GM21619 (cell line): Measurements from ENCODE around the gene MYOT.
"Not testable (repeated sequence)": the region's sequence is repeated elsewhere in the genome, so short reads cannot be mapped to it uniquely, and the experiment has no call there.

ENCODE experiments used
- ATAC-seq: cut with Tn5 transposase; IDR thresholded peaks from one replicate; pipeline ENCODE4 v1.9.1; 2021; ENCODE audit not compliant: unreplicated experiment

Gene MYOT

DNA sequence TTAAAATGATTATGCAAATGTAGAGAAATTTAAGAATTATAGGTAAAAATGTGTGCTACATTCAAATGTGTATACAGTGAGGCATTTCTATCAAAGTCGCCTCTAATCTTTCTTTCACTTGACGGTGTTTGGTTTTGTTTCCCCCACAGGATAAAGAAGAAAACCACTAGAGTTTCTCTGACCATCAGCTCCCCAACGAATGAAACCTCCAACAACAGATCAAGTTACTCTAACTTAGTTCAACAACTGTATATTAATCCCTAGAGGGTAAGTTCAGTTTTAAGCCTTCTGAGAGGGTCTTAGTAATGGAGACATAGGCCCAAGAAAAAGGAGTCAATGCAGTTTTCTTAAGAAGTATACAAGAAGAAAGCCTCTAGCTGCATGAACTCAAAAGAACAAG is 11.5 kb upstream of the MYOT start:
- peak; percentile 47 for ATAC-seq

DNA sequence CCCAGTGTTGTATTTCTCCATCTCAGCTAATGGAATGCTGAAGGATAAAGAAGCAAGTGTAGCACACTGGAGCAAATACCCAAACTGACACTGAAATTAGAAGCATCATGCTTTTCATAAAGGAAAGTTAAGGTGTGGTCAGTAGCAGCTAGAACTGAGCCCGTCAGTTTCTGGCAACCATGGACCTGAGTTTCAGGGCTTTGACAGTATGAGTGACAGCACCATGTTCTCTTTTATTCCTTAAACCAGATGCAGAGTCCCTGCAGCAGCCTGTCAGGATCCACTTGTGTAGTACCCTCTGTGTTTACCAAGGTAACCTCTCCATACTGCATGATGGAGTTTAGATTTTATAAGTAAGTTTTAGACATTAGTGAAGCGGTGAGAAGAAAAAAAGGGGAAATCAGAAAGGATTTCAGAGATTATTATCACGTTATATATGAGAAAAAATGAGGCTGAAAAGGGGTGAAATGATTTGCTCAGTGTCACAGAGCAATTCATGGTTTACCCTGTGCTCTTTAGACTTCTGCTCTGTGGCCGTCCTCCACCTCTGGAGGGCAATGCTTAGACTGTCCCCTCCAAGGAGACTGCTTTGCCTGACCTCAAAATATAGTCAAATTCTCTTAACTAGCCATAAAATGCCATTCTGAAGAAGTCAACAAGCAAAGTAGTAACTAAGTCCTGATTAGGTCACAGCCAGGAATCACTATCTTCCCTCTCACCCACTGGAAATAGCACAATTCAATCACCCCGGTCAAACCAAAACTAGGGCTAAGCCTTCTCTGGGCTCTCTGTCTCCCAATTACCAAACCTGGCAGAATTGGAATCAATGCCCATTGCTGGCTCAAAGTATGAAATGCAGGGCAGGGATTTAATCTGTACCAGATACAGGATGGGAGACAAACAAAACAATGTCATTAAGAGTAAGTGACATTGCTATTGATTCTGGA is 10.5 kb upstream of the MYOT start:
- no peak for ATAC-seq

DNA sequence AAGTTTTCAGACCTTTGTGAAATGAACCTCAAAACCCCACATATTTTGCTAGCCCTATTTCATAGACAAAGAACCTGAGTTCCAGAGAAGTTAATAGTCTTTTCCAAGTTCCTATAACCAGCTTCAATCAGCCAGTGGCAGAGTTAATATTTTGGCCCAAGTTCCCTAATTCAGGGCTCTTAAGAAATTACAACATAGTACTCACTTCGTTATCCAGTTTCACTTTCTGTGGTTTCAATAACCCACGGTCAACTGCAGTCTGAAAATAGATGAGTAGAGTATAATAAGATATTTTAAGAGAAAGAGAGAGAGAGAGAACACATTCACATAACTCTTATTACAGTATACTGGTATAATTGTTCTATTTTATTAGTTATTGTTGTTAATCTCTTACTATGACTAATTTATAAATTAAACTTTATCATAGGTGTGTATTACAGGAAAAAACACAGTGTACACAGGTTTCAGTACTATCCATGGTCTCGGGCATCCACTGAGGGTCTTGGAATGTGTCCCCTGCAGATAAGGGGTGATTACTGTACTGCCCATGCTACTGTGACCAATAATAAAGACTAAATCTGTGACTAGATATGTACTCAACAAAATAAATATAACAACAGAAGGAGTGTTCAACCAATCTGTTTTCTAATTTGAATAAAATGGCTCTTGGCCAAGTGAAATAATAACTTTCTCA is 9.3 kb upstream of the MYOT start:
- ATAC-seq = peak; percentile 84

DNA sequence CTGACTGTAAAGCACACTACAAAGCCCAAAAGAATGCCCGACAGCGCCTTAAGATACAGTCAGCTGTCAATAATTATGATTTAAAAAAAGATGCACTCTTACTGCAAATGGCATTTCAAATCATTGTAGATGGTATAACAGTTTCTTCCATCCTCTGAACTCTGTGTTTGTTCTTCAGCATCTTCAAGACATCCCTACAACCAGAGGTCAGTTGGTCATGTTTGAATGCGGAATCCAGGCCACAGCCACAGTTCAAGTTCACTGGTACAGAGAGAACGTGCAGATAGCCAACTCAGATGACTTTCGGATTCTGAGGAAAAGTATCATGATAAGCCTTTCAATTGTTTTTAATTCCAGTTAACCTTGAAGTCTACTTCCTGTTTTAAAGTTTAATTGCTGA is 8.7 kb upstream of the MYOT start:
- no peak for ATAC-seq

DNA sequence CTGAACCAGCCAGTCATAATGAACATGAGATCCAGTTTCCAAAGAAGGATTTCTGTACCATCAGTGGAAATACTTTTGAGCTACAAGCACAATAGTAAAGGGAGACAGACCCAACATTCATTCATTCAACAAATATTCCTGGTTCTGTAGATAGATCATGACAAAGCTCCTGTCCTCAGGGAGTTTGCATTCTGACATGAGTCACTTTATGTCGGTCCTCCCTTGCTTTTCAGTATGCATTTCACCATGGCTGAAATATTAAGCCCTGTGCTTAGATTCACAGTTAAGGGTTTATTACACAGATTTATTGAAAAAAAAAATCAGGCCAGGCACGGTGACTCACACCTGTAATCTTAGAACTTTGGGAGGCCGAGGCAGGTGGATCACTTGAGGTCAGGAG is 5.4 kb upstream of the MYOT start:
- ATAC-seq = no peak

DNA sequence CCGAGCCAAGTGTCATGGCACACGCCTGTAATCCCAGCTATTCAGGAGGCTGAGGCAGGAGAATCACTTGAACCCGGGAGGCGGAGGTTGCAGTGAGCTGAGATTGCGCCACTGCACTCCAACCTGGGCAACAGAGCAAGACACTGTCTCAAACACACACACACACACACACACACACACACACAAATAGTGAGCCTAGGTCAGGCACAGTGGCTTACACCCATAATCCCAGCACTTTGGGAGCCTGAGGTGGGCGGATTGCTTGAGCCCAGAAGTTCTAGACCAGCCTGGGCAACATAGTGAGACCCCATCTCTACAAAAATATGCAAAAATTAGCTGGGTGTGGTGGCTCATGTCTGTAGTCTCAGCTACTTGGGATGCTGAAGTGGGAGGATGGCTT is 4.0 kb upstream of the MYOT start:
- ATAC-seq = not testable (repeated sequence)

DNA sequence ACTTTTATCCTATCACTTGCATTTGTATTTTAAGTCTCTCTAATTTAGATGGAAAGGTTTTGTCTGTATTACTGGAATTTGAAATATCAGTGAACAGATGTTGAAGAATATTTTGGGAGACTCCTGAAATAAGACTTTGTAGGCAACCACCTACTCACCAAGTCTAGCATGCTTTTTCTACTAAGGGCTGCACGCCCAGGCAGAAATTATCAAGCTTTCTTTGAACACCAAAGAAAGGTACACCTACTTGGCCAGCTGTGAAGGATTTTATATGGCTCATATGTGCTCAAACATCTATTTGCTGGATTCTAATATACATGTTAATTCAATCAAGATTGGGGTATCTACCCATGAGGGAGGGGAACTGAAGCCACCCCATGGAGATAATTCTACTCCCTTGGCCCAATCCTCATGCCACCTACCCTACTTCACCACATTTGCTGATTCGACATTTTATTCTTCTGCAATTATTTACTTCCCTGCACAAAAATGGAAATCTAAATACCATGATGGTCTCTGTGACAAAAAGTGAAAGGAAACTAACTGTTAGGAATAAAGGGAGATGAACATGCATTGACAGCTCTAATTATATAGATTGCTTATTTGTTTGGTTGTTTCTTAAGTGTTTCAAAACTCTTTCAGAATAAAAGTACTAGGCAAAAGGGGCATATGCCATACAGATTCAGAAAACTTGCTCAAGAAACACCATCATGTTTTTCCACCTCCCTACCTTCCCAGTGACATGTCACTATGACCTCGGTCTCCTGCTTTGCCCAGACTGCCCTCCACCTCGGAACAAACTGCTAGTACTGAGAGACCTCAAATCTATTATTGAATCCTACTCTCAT is 895 bp upstream of the MYOT start:
- ATAC-seq = no peak

DNA sequence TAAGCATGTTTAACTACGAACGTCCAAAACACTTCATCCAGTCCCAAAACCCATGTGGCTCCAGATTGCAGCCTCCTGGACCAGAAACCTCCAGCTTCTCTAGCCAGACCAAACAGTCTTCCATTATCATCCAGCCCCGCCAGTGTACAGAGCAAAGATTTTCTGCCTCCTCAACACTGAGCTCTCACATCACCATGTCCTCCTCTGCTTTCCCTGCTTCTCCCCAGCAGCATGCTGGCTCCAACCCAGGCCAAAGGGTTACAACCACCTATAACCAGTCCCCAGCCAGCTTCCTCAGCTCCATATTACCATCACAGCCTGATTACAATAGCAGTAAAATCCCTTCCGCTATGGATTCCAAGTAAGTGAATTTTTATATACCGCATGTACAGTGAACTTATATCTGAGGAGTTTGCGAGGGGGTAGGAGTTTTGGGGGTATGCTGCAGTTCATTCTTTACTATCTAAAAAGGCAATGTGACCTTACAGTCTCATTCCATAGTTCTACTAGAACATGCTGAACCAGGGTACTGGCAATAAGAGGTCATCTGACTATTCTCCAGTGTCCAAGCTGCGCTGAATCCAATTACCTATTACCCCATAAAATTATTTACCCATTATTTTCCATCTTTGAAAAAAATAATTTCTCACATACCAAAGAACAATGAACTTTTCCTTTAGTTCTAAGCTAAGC is 3.1 kb downstream of the MYOT start:
- ATAC-seq = no peak

DNA sequence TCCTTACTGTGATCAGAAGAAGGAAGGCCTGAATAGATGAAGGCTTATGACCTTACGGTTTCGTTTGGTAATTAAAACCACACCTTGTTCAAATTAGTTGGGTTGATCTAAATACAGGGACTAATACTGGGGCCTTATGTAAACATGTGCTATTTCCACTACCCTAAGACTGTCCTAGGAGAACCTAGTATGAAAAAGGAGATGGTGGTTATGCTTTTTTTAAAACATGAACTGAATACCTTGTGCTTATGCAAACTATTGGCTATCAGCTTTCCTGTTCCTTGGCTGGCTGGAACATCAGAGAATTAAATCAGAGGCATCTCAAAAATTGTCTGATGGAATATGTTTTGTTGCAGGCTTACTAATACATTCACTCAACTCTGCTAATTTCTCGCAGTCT is 3.9 kb downstream of the MYOT start:
- no peak for ATAC-seq

DNA sequence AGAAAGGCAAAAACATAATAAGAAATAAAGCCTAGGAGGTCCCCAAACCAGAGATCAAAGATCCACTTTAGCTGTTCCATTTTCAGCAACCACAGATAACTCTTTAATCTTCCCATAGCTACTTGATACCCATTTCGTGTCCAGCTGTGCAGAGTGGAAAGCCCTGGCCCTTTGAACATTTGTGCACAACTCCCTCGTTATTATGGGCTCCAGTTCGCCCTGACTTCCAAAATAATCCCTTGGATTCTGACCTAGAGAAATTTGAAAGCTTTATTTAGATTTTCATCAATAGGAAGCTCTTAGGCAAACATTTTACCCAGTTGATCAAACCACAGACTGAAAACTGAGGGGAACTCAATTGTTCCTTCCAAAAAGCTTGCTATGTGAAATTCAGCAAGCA is 4.8 kb downstream of the MYOT start:
- ATAC-seq = no peak

DNA sequence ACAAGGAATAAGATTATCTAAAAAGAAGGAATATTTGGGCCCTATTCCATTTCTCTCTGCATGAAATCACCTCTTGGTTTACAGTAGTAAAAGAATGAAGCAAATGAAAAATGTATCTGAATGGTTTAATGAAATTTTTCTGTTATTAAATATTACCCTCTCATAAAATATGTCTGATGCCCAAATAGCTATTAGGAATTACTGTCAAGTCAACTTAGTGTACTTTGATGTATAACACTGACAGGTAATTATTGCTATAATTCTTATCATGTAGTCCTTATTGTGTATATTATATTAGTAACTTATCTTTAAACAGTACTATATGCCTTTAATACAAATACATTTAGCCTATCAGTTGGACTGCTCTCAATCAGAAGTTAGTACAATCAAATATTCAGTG is 8.4 kb downstream of the MYOT start:
- no peak for ATAC-seq

DNA sequence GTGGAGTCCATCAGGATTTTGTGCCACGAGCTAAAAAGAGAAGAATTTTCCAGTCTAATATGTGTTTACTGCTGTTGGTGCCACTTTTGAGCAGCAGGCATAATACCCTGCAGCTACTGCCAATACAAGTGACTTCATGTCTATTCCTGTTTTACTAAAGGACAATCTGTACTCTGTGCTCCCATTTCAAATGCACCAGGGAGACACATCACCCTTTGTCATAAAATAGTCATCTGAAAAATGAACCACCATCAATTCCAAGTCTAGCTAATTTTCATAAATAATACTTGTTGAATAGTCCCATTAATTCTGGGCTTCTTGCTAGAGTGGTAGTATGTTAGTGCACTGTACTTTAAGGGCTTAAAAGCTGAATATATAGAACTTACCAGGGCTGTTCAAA is 12.7 kb downstream of the MYOT start:
- no peak for ATAC-seq

DNA sequence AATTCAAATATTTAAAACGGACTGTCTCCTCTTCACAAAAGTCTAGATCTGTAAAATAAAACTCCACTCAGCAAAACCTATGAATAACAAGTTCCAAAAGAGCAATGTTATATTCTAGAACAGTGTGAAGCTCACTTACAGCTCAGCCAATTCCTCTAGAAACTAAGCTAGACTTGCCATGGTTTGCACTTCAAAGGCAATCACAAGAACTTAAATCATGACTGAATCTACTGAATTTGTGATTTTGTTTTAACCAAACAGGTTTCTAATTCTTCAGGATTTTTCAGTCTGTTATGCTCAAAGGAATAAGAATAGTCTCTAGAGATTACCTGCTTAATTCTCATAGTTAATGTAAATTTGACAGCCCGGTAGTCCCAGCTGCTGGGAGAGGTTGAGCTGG is 20.2 kb downstream of the MYOT start:
- ATAC-seq = no peak

DNA sequence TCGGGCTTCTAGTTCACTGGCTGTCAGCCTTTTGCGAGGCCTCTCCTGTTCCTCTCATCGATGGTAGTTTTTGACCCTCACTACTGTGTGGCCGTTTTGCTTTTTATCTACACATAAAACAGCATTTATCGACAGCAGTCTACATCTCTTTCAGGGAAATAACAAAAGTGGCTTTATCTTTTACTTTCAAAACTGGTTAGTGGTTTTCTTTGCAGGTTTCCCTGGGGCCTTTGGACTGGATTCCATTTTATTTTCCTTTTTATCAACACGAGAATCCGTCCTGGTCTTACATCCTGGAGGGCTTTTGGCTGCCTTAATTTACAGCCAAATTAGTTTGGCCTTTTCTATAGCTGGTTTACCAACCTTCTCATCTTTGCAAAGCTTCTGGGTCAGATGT is 20.8 kb downstream of the MYOT start:
- ATAC-seq = no peak

DNA sequence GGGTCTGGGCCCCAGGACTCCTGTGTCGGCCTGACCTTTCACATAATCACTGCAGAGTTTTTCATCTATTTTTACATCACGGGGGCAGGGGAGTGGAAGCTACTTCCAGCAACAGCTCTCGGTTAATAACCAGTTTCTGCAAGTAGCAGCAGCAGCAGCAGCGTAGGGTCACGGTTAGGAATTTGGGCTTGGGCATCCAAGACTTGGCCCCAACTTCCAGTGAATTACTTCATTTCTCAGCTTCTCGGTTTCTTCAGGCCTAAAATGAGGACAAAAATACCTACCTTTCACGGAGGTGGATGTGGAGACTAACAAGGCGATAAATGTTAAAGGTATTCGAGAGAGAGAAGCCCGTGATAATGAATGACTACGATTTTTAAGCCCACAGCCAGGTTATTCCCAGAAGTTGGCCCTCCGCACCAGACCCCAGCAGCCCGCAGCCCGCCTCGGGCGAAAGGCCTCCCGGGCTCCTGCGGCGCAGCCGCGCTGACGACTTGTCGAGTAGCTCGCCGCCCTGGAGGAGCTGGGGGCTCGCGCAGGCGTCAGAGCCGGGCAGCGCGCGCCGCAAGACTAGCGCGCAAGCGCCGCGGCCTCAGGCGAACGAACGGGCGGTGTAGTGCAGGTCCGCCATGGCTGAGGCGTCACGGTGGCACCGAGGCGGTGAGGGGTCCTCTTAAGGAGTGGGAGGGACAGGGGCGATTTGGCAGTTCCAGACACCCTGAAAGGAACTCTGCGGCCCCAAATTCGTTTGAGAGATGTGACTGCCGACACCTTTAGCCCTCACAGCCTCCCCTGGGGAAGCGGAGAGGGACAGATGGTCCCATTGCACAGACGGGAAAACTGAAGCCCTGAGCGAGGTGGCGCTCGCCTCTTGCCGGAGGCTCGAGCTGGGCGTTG is 21.5 kb downstream of the MYOT start, which contains the start of gene PKD2L2:
Gene PKD2L2 (plus strand): TSS at position 595 of the 897 bp plus-strand sequence. CDS start 35 bp downstream, at position 630.
- ATAC-seq = peak; percentile 89

DNA sequence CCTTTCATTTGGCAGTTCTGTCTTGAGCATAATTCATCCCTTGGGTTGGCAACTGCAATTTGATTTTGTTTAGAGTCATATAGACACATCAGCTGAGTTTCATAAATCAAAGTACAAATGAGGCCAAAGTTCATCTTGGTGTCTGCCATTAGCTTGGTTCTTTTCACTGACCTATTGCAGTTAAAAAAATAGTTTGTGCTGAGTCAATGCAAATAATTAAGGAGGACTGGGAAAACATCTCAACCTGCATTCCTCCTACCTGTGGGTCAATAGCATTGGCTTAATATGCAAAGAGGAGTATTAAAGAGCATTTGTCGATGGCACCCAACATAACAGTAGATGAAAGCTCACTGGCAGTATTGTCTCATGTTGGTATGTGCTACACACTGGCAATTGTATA is 23.2 kb downstream of the MYOT start:
- ATAC-seq = no peak

DNA sequence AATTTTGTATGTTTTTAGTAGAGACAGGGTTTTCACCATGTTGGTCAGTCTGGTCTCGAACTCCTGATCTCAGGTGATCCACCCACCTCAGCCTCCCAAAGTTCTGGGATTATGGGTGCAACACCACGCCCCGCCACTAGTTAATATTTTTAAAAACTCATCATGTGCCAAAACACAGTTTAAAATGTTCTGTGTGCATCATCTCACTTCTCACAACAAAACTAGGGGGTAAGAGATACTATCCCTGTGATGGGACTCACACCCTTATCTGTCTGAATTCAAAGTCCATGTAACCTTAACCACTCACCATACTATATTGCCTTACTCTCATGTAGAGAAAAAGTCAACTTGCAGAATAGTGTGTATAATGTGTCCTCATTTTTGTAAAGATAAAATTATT is 24.2 kb downstream of the MYOT start:
- no peak for ATAC-seq

DNA sequence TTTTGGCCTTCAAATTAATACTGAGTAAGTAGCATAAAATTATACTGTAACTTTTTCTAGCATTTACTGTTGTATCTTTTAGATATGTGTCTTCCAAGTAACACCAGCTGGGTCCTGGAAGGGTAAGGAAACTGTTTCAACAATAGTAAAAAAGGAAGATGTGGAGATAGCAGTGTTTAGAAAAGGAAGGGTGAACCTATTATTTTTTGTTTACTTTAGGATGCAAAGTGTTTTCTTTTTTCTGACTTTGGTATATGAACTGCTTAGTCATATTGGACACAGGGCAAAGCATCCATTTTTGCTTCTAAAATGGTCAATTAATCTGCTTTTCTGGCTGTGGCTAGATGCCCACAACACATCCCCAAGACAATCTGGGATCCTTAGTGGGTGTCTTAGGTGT is 26.9 kb downstream of the MYOT start:
- ATAC-seq = no peak

DNA sequence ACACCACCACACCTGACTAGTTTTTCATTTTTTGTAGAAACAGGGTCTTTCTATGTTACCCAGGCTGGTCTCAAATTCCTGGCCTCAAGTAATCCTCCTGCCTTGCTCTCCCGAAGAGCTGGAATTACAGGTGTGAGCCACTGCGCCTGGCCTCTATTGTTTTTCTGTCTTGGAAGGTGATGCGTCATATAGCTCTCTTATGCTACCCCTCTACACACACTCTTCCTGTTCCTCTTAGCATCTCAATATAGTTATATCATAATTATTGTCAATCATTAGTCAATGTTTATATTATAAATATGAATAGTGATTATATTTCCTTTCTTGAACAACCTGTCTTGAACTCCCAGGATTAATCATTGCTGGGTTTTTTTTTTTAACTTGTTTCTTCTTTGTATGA is 28.9 kb downstream of the MYOT start:
- ATAC-seq = no peak

DNA sequence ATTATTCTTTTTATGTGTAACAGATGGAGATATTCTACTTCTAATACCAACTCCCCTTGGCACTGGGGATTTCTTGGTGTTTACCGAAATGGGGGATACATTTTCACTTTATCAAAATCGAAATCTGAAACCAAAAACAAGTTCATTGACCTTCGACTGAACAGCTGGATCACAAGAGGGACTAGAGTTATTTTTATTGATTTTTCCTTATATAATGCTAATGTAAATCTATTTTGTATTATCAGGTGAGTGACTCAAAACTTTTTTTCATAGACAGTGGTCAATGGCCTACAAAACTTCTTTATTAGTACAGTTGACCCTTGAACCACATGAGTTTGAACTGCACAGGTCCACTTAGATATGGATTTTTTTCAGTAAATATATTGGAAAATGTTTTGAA is 31.8 kb downstream of the MYOT start:
- ATAC-seq = no peak
